Osteocyte (in vitro differentiated cells): ENCODE results near the gene BLTP2. TPM values are rescaled to one million over a fixed set of nuclear protein-coding genes. Genes with fewer than 3 reads are reported as not detected.
A peak's percentile ranks its signal among the peaks of the same experiment; 100 is the strongest.

ENCODE experiments used
- DNase-seq: peaks from one replicate; pipeline ENCODE4 v3.0.0; 2021; ENCODE audit warnings: mixed read lengths; ENCODE audit not compliant: unreplicated experiment; ENCODE audit errors: extremely low spot score
- H3K27ac Mint-ChIP-seq: one replicate; pipeline ENCODE4 v1.8.0; 2021; ENCODE audit warnings: mild to moderate bottlenecking, mixed read lengths; ENCODE audit not compliant: unreplicated experiment
- H3K27me3 Mint-ChIP-seq: one replicate; pipeline ENCODE4 v1.8.0; 2021; ENCODE audit warnings: mixed read lengths; ENCODE audit not compliant: unreplicated experiment
- H3K36me3 Mint-ChIP-seq: one replicate; pipeline ENCODE4 v1.8.0; 2021; ENCODE audit warnings: mixed read lengths; ENCODE audit not compliant: unreplicated experiment
- H3K4me1 Mint-ChIP-seq: one replicate; pipeline ENCODE4 v1.8.0; 2021; ENCODE audit warnings: mixed read lengths; ENCODE audit not compliant: unreplicated experiment
- H3K4me3 Mint-ChIP-seq: one replicate; pipeline ENCODE4 v1.8.0; 2021; ENCODE audit warnings: mild to moderate bottlenecking, moderate library complexity, mixed read lengths; ENCODE audit not compliant: unreplicated experiment
- H3K9me3 Mint-ChIP-seq: one replicate; pipeline ENCODE4 v1.8.0; 2021; ENCODE audit warnings: mixed read lengths; ENCODE audit not compliant: unreplicated experiment
- CTCF ChIP-seq: fragments of 200-600 bp; sonication (generic); IDR thresholded peaks from 2 replicates; pipeline ENCODE4 v1.5.0; 2021; ENCODE audit warnings: antibody characterized with exemption, mild to moderate bottlenecking, moderate library complexity
- total RNA-seq: library from RNA; stranded (reverse); gene quantifications from 2 replicates; pipeline ENCODE4 v1.2.1, GENCODE V29; 2021

The BLTP2 gene
- total RNA-seq, 1 donor from 2014 or later, result 159 TPM

- no peak for DNase-seq
- no peaks in the 10 kb centered on the region for H3K9me3 Mint-ChIP-seq
- no peak overlapping the region for H3K4me3 Mint-ChIP-seq
- TF ChIP-seq CTCF, result no peak
- no peaks in the 10 kb centered on the region for H3K27me3 Mint-ChIP-seq
- H3K4me1 Mint-ChIP-seq, result peaks cover 6% of the 10 kb centered on the region
- no peak overlapping the region for H3K27ac Mint-ChIP-seq
- peaks cover 34% of the 10 kb centered on the region for H3K36me3 Mint-ChIP-seq
These were observed 25.0 kb upstream of the BLTP2 start for GRCh38 chr17:28669918-28670317.

- Mint-ChIP-seq H3K36me3 (peaks cover 21% of the 10 kb centered on the region), H3K27ac (no peak overlapping the region), H3K4me1 (peaks cover 24% of the 10 kb centered on the region), H3K27me3 (no peaks in the 10 kb centered on the region), H3K4me3 (no peak overlapping the region), H3K9me3 (no peaks in the 10 kb centered on the region)
- DNase-seq, result no peak
- no peak for TF ChIP-seq CTCF
These were observed 22.9 kb upstream of the BLTP2 start for GRCh38 chr17:28667870-28668269.

GRCh38 chr17:28665994-28666393 lies 21.0 kb upstream of the BLTP2 start:
- H3K27ac Mint-ChIP-seq, result no peak overlapping the region
- no peaks in the 10 kb centered on the region for H3K27me3 Mint-ChIP-seq
- TF ChIP-seq CTCF, result no peak
- no peak for DNase-seq
- H3K4me1 Mint-ChIP-seq, result peaks cover 32% of the 10 kb centered on the region
- no peaks in the 10 kb centered on the region for H3K9me3 Mint-ChIP-seq
- H3K36me3 Mint-ChIP-seq, result peaks cover 13% of the 10 kb centered on the region
- no peak overlapping the region for H3K4me3 Mint-ChIP-seq

- Mint-ChIP-seq H3K9me3 (no peaks in the 10 kb centered on the region), H3K36me3 (peaks cover 10% of the 10 kb centered on the region), H3K4me1 (peaks cover 44% of the 10 kb centered on the region), H3K27me3 (no peaks in the 10 kb centered on the region), H3K27ac (peak overlapping the region; percentile 100), H3K4me3 (peak overlapping the region; percentile 99)
- no peak for DNase-seq
- no peak for TF ChIP-seq CTCF
These were observed 18.8 kb upstream of the BLTP2 start for GRCh38 chr17:28663723-28664122.

GRCh38 chr17:28662527-28662829 lies 17.5 kb upstream of the BLTP2 start:
- TF ChIP-seq CTCF, result no peak
- DNase-seq, result no peak
- Mint-ChIP-seq H3K9me3 (no peaks in the 10 kb centered on the region), H3K36me3 (peaks cover 15% of the 10 kb centered on the region), H3K27me3 (no peaks in the 10 kb centered on the region), H3K4me1 (peaks cover 43% of the 10 kb centered on the region), H3K4me3 (peak overlapping the region; percentile 99), H3K27ac (peak overlapping the region; percentile 100)
